Thymus (tissue), 11 donors: ENCODE data around the gene TXN2. TPM values are rescaled to one million over a fixed set of nuclear protein-coding genes. Genes with fewer than 3 reads are reported as not detected.

Experiments
- DNase-seq, 9 donors: peaks; one replicate each; pipeline ENCODE4 v3.0.0-alpha.2; 2013; ENCODE audit warnings: low spot score in 9 of 9, low read depth in 6 of 9, missing footprints in 1 of 9
- H3K27ac ChIP-seq, 2 donors: one replicate each; pipeline ENCODE4 v1.5.1; 2013; ENCODE audit warnings: control low read depth in 1 of 2, low read depth in 1 of 2, low read length in 1 of 2, mild to moderate bottlenecking in 1 of 2, moderate library complexity in 1 of 2
- H3K27me3 ChIP-seq, 2 donors: one replicate each; pipeline ENCODE4 v1.5.1; 2013; ENCODE audit warnings: low read length in 1 of 2; ENCODE audit not compliant: control insufficient read depth in 2 of 2, insufficient read depth in 1 of 2
- H3K36me3 ChIP-seq, 2 donors: one replicate each; pipeline ENCODE4 v1.5.1; 2013; ENCODE audit warnings: low read length in 1 of 2, mild to moderate bottlenecking in 1 of 2, moderate library complexity in 1 of 2; ENCODE audit not compliant: control insufficient read depth in 2 of 2, insufficient read depth in 2 of 2
- H3K4me1 ChIP-seq, 2 donors: one replicate each; pipeline ENCODE4 v1.5.1; 2013; ENCODE audit warnings: low read length in 2 of 2; ENCODE audit not compliant: control insufficient read depth in 2 of 2, insufficient read depth in 2 of 2
- H3K4me3 ChIP-seq, 2 donors: one replicate each; pipeline ENCODE4 v1.5.1; 2013; ENCODE audit warnings: low read length in 2 of 2, control low read depth in 1 of 2, mild to moderate bottlenecking in 1 of 2
- H3K9me3 ChIP-seq, 2 donors: one replicate each; pipeline ENCODE4 v1.5.1; 2013; ENCODE audit warnings: low read length in 1 of 2, mild to moderate bottlenecking in 1 of 2; ENCODE audit not compliant: control insufficient read depth in 2 of 2, insufficient read depth in 1 of 2
- WGBS: extraction: QIAGEN DNeasy Blood & Tissue Kit; methylation state at CpG from one replicate; pipeline ENCODE4 v1.1.7; 2013; 5-methylcytosine and 5-hydroxymethylcytosine counted together
- polyA plus RNA-seq: library from polyadenylated mRNA; stranded (reverse); fragments of 200-250 nt; gene quantifications from one replicate; pipeline ENCODE4 v1.2.3, GENCODE V29; 2013
- total RNA-seq: library from RNA; stranded (reverse); fragments of 120-200 nt; gene quantifications from one replicate; pipeline ENCODE4 v1.2.4, GENCODE V29; 2013
- donor health status: healthy.

TXN2 gene
- total and polyA plus RNA-seq, 2 donors = 40.7 to 68.7 TPM

DNA sequence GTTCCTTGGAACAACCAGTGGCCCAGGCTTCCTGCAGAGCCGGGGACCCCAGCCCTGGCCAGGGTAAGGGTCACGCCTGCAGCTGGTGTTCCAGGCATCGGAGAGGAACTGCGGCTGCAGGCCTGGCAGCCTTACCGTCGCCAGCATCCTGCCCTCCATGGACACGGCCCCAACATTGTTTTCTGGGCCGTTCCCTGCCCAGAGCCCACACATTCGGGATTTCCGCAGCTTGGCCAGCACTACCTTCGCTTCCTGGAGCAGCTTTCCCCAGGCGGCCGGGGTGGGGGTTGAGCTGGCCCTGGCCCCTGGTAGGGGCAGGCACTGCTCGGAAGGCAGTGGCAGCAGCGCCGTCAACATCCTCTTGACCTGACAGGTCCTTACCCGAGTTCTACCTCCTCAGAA is 17.7 kb downstream of the TXN2 start:
- peak overlapping the region in 1 of 2 donors; percentile 28 for H3K27ac ChIP-seq
- peaks cover 28 to 74% of the 10 kb centered on the region in 2 donors for H3K4me1 ChIP-seq

DNA sequence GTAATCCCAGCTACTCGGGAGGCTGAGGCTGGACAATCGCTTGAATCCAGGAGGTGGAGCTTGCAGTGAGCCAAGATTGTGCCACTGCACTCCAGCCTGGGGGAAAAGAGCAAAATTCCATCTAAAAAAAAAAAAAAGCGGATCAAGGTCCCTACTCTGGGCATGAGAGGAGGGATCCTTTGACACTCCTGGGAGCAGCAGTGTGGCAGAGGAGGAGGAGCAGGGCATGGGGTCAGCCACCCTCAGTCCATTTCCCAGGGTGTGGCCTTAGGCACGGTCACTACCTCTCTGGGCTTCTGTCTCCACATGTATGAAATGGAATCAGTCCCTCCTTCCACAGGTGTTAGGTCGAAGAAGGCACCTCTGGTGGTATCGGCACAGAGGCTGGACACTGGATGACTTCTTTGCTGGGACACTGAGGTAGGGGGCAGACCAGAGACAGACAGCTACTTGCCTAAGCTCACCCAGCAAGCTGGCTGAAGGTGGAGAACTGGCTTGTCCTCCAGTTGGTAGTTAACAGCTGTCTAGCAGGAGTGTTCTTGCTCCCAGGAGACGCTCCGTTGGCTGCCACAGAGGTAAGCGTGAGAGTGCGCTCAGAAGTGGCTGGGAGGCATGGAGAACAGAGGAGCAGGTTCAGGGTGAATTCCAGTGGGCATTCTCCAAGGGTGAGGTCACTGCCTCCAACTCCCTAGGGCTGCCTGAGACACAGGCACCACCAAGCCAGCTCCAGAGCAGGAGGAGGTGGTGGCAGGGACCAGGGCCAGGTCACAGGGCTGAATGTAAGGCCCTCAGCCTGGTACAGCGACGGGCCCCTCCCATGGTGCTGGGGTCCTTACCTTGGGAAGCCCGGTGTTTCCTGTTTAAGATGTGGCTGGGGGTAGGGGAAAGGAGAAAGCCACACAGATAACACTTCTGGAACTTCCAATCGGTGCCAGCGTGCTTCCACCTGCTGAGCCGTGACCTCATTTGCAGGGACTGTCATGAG is 19.5 kb downstream of the TXN2 start:
- WGBS = 67% methylated on average over 16 of the region's 16 CpGs
- H3K27ac ChIP-seq = peak overlapping the region; percentile 20 to 73
- H3K27me3 ChIP-seq = no peaks in the 10 kb centered on the region
- no peaks in the 10 kb centered on the region for H3K9me3 ChIP-seq
- peak in 1 of 9 donors; percentile 50 for DNase-seq
- peaks cover 16 to 71% of the 10 kb centered on the region in 2 donors for H3K4me1 ChIP-seq
- no peak overlapping the region for H3K4me3 ChIP-seq
- peaks cover 0 to 4% of the 10 kb centered on the region in 2 donors for H3K36me3 ChIP-seq

More for the DNA sequence above, 17.7 kb downstream of the TXN2 start:
- no peaks in the 10 kb centered on the region for H3K27me3 ChIP-seq
- H3K4me3 ChIP-seq = no peak overlapping the region
- H3K36me3 ChIP-seq = peaks cover 3 to 12% of the 10 kb centered on the region in 2 donors
- DNase-seq = no peak
- 93% methylated on average over 17 of the region's 17 CpGs for WGBS
- H3K9me3 ChIP-seq = no peaks in the 10 kb centered on the region

DNA sequence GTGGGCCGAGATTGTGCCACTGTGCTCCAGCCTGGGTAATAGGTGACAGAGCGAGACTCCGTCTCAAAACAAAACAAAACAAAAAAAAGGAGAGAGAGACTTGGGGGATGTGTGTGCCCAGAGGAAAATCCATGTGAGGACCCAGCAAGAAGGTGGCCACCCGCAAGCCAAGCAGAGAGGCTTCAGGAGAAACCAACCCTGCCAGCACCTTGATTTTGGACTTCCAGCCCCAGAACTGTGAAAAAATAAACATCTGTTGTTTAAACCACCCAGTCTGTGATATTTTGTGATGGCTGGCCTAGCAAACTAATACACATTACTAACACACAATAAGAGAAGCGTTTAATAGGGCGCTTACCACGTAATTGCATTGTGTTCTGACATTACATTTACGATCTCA is 21.2 kb downstream of the TXN2 start:
- 84% methylated on average over 8 of the region's 8 CpGs for WGBS
- Histone ChIP-seq H3K27me3 (no peaks in the 10 kb centered on the region), H3K4me3 (no peak overlapping the region), H3K9me3 (no peaks in the 10 kb centered on the region), H3K4me1 (peaks cover 18 to 65% of the 10 kb centered on the region in 2 donors), H3K36me3 (no peaks in the 10 kb centered on the region), H3K27ac (no peak overlapping the region)
- DNase-seq = no peak

DNA sequence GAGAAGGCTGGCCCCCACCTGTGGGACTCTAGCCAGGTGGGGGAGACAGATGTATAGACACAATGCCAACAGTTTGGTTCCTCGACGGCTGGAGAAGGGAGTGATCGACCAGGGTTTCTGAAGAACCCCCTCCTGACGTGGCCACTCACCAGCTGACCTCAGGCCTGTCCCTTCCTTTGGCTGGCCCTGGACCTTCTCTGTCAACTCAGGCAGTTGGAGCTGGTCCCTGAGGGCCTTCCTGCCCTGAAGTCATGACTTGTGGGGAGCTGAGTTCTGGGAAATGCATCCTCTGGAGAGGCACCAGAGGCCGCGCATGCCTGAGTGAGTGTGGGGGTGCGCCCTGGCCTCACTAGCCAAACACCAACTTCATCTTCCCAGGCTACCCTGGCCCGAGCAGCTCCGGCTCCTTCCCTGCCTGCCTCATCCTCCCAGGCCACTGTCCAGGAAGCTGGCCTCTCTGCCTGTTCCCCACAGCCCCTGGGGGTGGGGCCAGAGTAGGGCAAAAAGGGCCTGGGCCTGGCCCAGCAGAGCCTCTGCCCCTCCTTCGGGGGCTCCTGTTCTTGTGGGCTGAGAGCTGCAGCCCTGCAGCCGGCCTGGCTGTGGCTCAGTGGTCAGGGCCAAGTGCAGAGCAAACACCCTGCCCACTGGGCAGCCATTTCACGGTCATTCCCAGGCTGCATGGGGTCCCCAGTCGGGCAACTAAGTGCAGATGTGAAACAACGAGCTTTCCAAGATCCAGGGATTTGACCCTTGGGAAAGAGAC is 23.6 kb downstream of the TXN2 start:
- Histone ChIP-seq H3K27me3 (no peaks in the 10 kb centered on the region), H3K4me1 (peaks cover 24 to 62% of the 10 kb centered on the region in 2 donors), H3K9me3 (no peaks in the 10 kb centered on the region), H3K27ac (no peak overlapping the region), H3K4me3 (no peak overlapping the region), H3K36me3 (no peaks in the 10 kb centered on the region)
- DNase-seq = no peak
- 94% methylated on average over 14 of the region's 14 CpGs for WGBS

DNA sequence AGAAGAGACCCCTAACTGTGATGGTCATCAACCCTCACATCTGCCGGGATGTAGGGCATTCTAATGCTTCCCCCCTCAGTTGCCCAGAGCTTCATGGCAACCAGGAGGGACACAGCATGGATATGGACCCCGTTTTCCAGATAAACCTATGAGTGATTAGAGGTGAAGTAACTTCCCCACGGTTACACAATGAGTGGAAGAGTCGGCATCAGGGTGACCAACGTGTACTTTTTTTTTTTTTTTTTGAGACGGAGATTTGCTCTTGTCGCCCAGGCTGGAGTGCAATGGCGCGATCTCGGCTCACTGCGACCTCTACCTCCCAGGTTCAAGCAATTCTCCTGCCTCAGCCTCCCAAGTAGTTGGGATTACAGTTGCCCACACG is 25.0 kb downstream of the TXN2 start:
- peaks cover 26 to 62% of the 10 kb centered on the region in 2 donors for H3K4me1 ChIP-seq
- no peak for DNase-seq
- 86% methylated on average over 12 of the region's 12 CpGs for WGBS
- H3K27ac ChIP-seq = peak overlapping the region in 1 of 2 donors; percentile 94
- H3K4me3 ChIP-seq = no peak overlapping the region
- no peaks in the 10 kb centered on the region for H3K36me3 ChIP-seq
- no peaks in the 10 kb centered on the region for H3K27me3 ChIP-seq
- no peaks in the 10 kb centered on the region for H3K9me3 ChIP-seq

DNA sequence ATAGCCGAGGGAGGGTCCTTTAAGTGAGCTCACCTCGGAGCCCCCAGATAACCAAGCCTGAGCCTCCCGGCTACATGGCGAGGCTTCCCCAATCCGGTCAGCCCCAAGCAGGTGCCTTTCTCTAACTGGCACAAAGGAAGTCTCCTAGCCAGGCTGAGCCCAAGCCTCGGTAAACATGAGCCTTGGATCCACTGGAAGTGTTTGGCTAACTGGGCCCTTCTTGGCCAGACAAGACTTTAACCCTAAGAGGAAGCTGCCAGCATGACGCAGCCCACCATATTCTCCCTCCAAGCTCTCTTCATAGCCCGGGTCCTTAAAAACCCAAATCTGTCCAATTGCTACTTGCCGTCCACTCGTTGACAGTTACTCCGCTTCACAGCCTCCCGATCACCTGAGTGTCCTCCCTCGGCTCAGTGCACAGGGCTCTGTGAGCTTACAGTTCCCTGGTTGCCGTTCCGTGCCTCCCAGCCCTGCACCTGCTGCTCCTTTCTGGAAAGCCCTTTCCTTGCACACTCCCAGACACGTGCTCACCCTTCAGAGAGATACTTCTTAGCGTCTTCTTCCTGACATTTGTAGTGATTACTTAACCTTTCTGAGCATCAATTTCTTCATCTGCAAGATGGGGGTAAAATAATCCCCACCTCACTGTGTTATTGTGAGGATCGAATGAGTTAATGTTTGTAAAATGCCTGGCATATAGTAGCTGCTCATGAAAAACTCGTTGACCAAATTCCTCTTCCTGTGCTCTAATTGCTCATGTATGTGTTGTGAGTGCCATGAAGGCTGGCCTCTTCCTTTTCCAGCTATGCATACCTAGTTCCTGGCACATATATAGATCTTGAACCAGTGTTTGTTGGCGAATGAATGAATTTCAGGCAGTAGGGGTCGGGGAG is 25.6 kb downstream of the TXN2 start:
- no peaks in the 10 kb centered on the region for H3K36me3 ChIP-seq
- H3K4me3 ChIP-seq = peak overlapping the region; percentile 48 to 55
- WGBS = 71% methylated on average over 21 of the region's 21 CpGs
- H3K27ac ChIP-seq = peak overlapping the region; percentile 88 to 94
- H3K9me3 ChIP-seq = peaks cover 0 to 2% of the 10 kb centered on the region in 2 donors
- H3K4me1 ChIP-seq = peaks cover 32 to 65% of the 10 kb centered on the region in 2 donors
- no peaks in the 10 kb centered on the region for H3K27me3 ChIP-seq
- no peak for DNase-seq

DNA sequence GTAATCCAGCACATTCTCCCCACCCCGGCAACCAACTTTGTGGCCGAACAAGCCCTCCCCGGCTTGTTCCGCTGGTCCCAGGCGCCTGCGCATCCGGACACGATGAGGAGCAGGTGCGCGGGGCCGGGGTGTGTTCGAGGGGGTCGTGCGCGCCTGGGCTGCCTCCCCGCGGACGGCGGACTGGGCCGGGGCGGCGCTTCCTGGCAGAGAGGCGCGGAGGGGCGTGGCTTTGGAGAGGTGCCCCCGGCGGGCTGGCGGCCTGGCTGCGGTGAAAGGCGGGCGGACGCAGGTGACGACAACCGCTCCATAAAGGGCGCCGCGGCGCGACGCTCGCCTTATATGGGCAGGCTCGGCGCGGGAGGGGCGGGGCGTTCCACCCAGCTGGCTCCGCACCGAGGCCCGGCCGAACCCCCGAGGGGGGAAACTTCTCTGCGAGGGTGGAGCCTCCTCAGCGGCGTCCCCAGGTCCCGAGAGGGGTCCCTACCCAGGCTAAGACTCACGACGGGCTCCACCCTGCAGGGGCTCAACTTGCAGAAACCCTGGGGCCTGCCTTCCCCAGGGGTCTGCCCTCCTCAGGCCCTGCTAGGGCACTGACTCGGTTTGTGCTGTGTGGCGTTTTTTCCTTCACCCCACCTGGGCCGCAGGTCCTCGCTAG is 26.4 kb downstream of the TXN2 start:
- WGBS = under 1% methylated on average over 61 of the region's 61 CpGs
- H3K27ac ChIP-seq = peak overlapping the region; percentile 88 to 94
- no peaks in the 10 kb centered on the region for H3K27me3 ChIP-seq
- peaks cover 0 to 4% of the 10 kb centered on the region in 2 donors for H3K9me3 ChIP-seq
- DNase-seq = peak; percentile 82 to 98 (median 97)
- H3K4me3 ChIP-seq = peak overlapping the region; percentile 48 to 55
- H3K4me1 ChIP-seq = peaks cover 32 to 69% of the 10 kb centered on the region in 2 donors
- H3K36me3 ChIP-seq = no peaks in the 10 kb centered on the region

DNA sequence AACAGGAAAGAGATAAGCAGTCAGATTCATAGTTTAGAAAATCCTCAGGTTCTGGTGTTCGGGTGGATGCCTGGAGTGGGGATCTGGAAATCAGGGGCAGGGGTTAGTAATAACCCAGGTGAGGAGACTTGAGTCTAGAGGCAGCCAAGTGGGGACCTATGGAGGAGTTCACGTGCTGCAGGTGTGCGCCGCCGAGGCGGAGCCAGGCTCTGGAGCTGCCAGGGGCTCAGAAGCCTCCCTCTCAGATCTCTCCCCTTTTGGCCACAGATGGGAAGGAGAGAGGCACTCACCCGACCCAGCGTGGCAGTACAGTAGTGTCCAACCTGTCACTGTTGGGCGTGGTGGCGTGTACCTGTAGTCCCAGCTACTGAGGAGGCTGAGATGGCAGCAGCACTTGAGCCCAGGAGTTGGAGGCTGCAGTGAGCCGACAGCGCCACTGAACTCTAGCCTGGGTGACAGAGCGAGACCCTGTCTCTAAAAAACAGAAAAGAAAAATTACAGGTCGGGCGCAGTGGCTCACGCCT is 27.5 kb downstream of the TXN2 start:
- Histone ChIP-seq H3K27me3 (no peaks in the 10 kb centered on the region), H3K4me3 (no peak overlapping the region), H3K27ac (peak overlapping the region; percentile 81 to 94), H3K9me3 (peaks cover 0 to 4% of the 10 kb centered on the region in 2 donors), H3K36me3 (no peaks in the 10 kb centered on the region), H3K4me1 (peaks cover 32 to 80% of the 10 kb centered on the region in 2 donors)
- 93% methylated on average over 16 of the region's 16 CpGs for WGBS
- DNase-seq = peak in 1 of 9 donors; percentile 49
